Activated CD8-positive, alpha-beta T cell treated with anti-CD3 and anti-CD28 coated beads for 36 hours (primary cell): ENCODE data around the gene PRODH2. TPM values are rescaled to one million over a fixed set of nuclear protein-coding genes. Genes with fewer than 3 reads are reported as not detected.

Experiments used
- ATAC-seq: fragments of 200-7000 bp; cut with Tn5 transposase; one replicate; pipeline ENCODE4 v1.10.0; 2021; ENCODE audit warnings: mild to moderate bottlenecking, moderate library complexity
- CTCF ChIA-PET: fragments of 350-600 bp; sonication (Branson Sonifier 250); formaldehyde crosslinking; loops from one replicate; lab custom pipeline; 2021; ENCODE audit warnings: antibody characterized with exemption; lab: Charles Lee
- POLR2A ChIA-PET: fragments of 350-600 bp; sonication (Branson Sonifier 250); formaldehyde crosslinking; loops from one replicate; lab custom pipeline; 2021; ENCODE audit warnings: antibody characterized with exemption; lab: Charles Lee
- DNase-seq: peaks from one replicate; pipeline ENCODE4 v3.0.0-alpha.2; 2020
- H3K27ac Mint-ChIP-seq: one replicate; pipeline ENCODE4 v1.8.0; 2021; ENCODE audit warnings: mild to moderate bottlenecking, mixed read lengths
- H3K27me3 Mint-ChIP-seq: one replicate; pipeline ENCODE4 v1.8.0; 2021; ENCODE audit warnings: mixed read lengths
- H3K36me3 Mint-ChIP-seq: one replicate; pipeline ENCODE4 v1.8.0; 2021; ENCODE audit warnings: low read depth, mixed read lengths
- H3K4me1 Mint-ChIP-seq: one replicate; pipeline ENCODE4 v1.8.0; 2021; ENCODE audit warnings: low read depth, mixed read lengths
- H3K4me3 Mint-ChIP-seq: one replicate; pipeline ENCODE4 v1.8.0; 2021; ENCODE audit warnings: mild to moderate bottlenecking, moderate library complexity, mixed read lengths
- H3K9me3 Mint-ChIP-seq: one replicate; pipeline ENCODE4 v1.8.0; 2021; ENCODE audit warnings: mixed read lengths
- intact Hi-C: fragments of 100-400 bp; cut with micrococcal nuclease; formaldehyde crosslinking; loops from one replicate; pipeline ENCODE4 v1.10.0; 2022
- total RNA-seq, 2 experiments: library from RNA; stranded (reverse); gene quantifications; one replicate each; pipeline ENCODE4 v1.2.3, GENCODE V29; 2021
- TF ChIP-seq, protein P1 (sequence below): fragments of 200-600 bp; IDR thresholded peaks from one replicate; pipeline ENCODE4 v1.8.0; 2022; ENCODE audit warnings: antibody characterized with exemption, mild to moderate bottlenecking

PRODH2 gene
- total RNA-seq, 2 experiments from 2014 or later: not detected

DNA sequence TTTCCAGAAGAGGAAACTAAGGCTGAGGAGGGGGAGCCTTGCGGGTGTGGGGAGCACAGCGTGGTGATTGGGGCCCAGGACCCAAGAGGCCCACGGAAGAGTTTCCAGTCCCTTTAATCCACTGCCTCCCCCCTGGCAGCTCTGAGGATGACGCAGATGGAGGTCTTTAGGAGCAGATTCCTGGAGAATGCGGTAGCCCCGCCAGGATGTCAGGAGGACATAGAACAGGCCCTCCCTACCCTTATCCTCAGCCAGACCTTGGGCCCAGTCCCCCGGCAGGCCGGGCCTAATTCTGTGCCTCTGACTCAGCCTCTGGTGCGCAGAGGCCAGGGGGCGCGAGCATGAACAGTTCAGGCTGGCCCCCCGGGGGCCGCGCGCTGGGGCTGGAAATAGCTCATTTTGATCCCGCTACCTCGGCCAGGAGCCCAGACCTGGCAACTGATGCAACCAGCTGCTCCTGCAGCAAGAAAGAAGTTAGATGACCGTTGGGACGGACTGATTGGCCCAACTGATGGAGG is 55.4 kb downstream of the PRODH2 start:
- Mint-ChIP-seq H3K36me3 (peaks cover 32% of the 10 kb centered on the region), H3K4me3 (peak overlapping the region; percentile 89), H3K4me1 (peaks cover 23% of the 10 kb centered on the region), H3K9me3 (no peaks in the 10 kb centered on the region), H3K27ac (peak overlapping the region; percentile 94), H3K27me3 (peaks cover 7% of the 10 kb centered on the region)
- TF ChIP-seq, protein P1, sequence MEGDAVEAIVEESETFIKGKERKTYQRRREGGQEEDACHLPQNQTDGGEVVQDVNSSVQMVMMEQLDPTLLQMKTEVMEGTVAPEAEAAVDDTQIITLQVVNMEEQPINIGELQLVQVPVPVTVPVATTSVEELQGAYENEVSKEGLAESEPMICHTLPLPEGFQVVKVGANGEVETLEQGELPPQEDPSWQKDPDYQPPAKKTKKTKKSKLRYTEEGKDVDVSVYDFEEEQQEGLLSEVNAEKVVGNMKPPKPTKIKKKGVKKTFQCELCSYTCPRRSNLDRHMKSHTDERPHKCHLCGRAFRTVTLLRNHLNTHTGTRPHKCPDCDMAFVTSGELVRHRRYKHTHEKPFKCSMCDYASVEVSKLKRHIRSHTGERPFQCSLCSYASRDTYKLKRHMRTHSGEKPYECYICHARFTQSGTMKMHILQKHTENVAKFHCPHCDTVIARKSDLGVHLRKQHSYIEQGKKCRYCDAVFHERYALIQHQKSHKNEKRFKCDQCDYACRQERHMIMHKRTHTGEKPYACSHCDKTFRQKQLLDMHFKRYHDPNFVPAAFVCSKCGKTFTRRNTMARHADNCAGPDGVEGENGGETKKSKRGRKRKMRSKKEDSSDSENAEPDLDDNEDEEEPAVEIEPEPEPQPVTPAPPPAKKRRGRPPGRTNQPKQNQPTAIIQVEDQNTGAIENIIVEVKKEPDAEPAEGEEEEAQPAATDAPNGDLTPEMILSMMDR: no peak
- DNase-seq (peak; percentile 72), ATAC-seq (peak; percentile 27)
- ChIA-PET POLR2A (interaction anchor here (0.6 to 2.6 kb wide), 7 partner anchors 9 to 45 kb away, joined by 4 to 19 read pairs (median 4); partner anchors contain the start of genes LIN37, PSENEN and U2AF1L4), CTCF (interaction anchor here (1.0 to 1.3 kb wide), 2 partner anchors 9 to 12 kb away, joined by 3 to 4 read pairs; partner anchors contain the start of genes PSENEN and U2AF1L4)
- intact Hi-C loops: no loop called here

DNA sequence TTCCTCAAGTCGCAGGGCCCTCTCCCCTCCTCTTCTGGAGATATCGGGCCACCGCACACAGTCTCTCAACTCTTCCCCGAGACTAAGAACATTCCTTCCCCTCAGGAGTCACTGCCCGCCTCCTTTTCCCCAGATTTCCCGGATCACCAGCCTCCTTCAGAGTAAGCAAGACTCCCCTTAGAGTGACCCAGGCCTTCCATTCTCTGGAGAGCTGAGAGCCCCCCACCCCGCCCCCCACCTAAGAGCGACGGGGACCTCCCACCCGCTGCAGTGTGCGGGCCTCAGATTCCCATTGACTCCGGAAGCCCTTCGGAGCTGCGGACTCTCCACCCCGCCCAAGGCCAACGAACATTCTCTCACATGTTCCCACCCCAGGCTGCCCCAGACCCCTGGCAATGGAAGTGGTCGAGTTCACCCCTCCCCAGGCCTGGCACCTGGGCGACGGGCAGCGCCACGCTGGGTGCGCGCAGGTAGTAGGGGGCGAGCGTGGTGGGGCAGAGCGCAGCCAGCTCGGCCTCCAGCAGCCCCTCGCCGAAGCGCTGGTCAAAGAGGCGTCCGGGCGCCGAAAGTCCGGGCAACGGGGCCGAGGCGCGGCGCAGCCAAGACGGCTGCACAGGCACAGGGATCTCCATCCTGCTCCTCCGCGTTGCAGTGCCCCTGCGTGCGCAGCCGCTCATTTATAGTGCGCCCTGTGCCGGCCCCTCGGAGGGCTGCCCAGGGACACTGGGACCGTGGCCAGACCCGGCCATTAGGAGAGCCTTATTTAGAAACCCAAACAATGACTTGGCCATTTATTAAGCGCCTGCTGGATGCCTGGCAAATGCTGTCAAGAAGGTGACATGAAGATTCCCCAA is 56.0 kb downstream of the PRODH2 start, which contains the start of gene HSPB6:
Gene HSPB6, minus strand, starts transcription at position 653 of the 854 bp plus-strand sequence. Its CDS starts 21 bp downstream, at position 632.
- no peaks in the 10 kb centered on the region for H3K9me3 Mint-ChIP-seq
- peak within 1 kb of the TSS; percentile 89 for H3K4me3 Mint-ChIP-seq
- CTCF ChIA-PET: interaction anchor here (0.8 to 1.3 kb wide), 4 partner anchors 9 to 62 kb away, joined by 3 to 4 read pairs (median 4); partner anchors contain the start of genes PSENEN and U2AF1L4
- ATAC-seq: no peak
- H3K27me3 Mint-ChIP-seq: peaks cover 7% of the 10 kb centered on the region
- TF ChIP-seq, protein P1: no peak
- H3K4me1 Mint-ChIP-seq: peaks cover 23% of the 10 kb centered on the region
- H3K27ac Mint-ChIP-seq: peak within 1 kb of the TSS; percentile 94
- H3K36me3 Mint-ChIP-seq: peaks cover 27% of the 10 kb centered on the region
- peak; percentile 23 for DNase-seq
- intact Hi-C loops: no loop called here
- POLR2A ChIA-PET: interaction anchor here (0.6 to 2.6 kb wide), 8 partner anchors 9 to 44 kb away, joined by 4 to 19 read pairs (median 4); partner anchors contain the start of genes IGFLR1, LIN37, PSENEN and U2AF1L4

DNA sequence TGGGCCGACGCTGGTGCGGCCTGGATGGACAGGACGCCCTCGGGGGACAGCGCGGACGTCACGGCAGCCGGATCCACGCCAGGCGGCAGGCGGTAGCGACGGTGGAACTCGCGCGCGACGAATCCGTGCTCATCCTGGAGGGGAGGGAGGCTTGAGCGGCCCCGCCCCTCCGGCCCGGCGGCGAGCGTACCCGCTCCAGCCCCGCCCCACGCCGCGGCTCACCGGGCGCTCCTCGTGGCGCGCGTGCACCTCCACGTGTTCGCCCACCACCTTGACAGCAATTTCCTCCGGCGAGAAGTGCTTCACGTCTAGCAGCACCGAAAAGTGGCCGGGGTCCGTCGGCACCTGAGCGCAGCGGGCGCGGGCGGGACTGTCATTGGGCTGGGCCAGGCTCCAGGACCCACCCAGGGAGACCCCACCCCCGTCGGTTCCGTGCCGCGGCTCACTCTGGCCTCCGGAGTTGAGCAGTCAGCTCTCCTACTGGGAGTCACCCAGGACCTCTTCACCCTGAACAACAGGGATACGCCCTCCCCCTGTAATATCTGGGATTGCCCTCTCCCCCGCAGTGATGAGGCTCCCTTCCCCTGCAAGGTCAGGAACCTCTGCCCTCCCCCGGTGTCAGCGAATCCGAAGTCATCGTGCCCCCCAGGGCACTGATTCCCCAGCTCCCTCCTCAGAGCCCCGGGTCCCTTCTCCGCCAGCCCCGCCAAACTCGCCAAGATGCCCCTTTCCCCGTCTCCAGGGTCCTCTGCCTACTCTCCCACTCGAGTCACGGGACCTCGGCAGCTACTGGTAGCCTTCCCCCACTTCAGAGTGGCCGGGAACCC is 56.9 kb downstream of the PRODH2 start:
- Mint-ChIP-seq H3K4me1 (peaks cover 23% of the 10 kb centered on the region), H3K4me3 (peak overlapping the region; percentile 89), H3K27me3 (peaks cover 7% of the 10 kb centered on the region), H3K36me3 (peaks cover 24% of the 10 kb centered on the region), H3K27ac (no peak overlapping the region), H3K9me3 (no peaks in the 10 kb centered on the region)
- ChIA-PET CTCF (interaction anchor here (0.8 to 1.0 kb wide), 2 partner anchors 12 to 61 kb away, joined by 3 to 4 read pairs; no protein-coding TSS in a partner anchor), POLR2A (interaction anchor here (1.0 to 2.6 kb wide), 4 partner anchors 8 to 17 kb away, joined by 3 to 19 read pairs (median 6); partner anchors contain the start of genes IGFLR1, LIN37, PSENEN and U2AF1L4)
- ATAC-seq (no peak), DNase-seq (peak; percentile 67)
- TF ChIP-seq, protein P1: no peak
- intact Hi-C loops: no loop called here

DNA sequence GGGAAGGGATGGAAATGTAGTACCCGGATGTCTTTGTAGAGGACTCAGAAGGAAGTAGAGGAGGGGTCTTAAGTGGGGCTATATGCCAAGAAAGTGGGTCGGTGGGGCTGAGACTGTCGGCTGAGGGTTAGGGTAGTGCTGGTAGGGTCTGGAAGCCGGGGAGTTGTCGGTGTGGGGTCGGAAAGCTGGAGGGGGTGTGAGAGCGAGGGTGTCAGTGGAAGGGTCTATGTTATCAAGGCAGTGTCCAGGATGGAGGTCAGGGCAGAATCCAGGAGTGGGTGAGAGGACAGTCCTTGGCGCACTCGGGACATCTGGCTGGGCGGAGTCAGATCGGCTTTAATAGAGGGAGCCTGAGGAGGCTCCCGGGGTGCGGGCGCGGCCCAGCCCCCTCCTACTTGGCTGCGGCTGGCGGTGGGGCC is 57.5 kb downstream of the PRODH2 start:
- peaks cover 7% of the 10 kb centered on the region for H3K27me3 Mint-ChIP-seq
- H3K4me3 Mint-ChIP-seq: peak overlapping the region; percentile 1
- intact Hi-C loops: no loop called here

More for the DNA sequence above, 57.5 kb downstream of the PRODH2 start:
- no peak for DNase-seq
- H3K27ac Mint-ChIP-seq: no peak overlapping the region
- ATAC-seq: no peak
- CTCF ChIA-PET: no interaction called here
- POLR2A ChIA-PET: interaction anchor here (1.1 to 2.6 kb wide), 3 partner anchors 10 to 17 kb away, joined by 3 to 19 read pairs (median 4); partner anchors contain the start of genes PSENEN and U2AF1L4
- TF ChIP-seq, protein P1: no peak
- no peaks in the 10 kb centered on the region for H3K9me3 Mint-ChIP-seq
- H3K4me1 Mint-ChIP-seq: peaks cover 25% of the 10 kb centered on the region
- H3K36me3 Mint-ChIP-seq: peaks cover 21% of the 10 kb centered on the region
